Activated CD4-positive, CD25-positive, alpha-beta regulatory T cell treated with anti-CD3 and anti-CD28 coated beads, Interleukin-2, amount 50 U/mL, for 72 hours (primary cell): ENCODE measurements around the gene MICAL2.

Experiments
- DNase-seq: peaks from one replicate; pipeline ENCODE4 v3.0.0; 2021

Gene MICAL2

DNA sequence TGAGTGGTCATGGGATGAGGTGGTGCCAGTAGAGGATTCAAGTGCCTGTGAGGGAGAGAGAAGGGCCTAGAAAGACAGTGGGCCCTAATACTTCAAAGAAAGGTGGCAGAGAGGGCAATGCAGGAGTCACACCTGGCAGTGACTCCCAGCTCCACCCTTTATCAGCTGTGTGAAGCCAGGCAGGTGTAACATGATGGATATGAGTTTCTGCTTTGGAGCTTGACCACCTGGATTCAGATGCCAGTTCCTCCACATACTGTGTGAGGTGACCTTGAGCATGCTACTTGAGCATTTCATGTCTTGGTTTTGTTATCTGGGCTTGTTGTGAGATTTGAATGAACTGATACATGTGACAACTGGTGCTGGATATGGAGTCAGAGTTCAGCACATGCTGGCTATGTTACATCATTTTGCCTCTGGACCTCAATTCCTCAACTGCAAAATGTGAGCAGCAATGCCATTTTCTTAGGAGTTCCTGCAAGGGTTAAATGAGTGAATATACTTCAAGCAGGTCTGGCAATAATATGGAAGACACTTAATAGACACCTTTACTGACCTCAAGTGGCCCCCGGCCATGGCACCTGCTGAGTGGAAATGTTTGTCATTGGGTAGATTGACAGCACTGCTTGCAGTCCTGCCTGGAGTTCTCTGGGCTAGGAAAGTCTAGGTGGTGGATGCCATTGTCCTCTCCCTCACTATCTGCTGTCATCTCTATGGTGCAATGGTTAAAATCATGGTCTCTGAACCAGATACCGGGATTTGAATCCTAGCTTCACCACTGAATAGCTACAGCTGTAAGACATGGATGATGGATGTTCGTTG lies 83.3 kb downstream of the MICAL2 start:
- no peak for DNase-seq

DNA sequence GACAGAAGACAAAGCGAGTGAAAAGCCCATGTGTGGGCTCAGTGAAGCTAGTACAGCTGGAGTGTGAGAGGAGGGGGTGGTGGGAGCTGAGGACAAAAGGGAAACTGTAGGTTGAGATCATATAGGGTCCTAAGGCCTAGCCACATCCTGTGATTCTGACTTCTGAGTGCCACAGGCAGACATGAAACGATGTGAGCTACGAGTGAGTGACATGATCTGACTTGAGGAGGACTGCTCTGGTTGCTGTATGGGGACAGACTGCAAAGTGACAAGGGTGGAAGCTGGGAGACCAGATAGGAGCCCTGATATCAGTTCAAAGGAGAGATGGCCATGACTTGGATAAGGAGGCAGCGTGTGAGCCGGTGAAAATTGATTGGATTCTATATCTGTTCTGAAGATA lies 85.4 kb downstream of the MICAL2 start:
- DNase-seq = no peak

DNA sequence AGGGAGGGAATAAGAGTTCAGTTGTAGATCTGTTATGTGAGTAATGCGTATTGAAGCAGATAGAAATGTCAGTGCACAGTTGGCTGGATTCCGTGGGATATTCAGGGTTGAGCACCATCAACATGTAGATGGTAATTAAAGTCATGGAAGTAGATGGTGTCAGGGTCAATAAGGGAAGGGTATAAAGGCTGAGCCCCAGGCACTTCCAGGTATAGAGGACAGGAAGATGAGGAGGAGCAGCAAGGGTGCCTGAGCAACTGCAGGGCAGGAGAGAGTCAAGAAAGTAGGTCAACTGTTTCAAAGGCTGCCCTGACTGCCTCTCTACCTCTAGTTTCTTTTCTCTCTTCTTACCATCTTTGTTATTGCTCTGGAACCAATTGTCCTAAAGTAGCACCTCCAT lies 85.9 kb downstream of the MICAL2 start:
- no peak for DNase-seq

- no peak for DNase-seq
Observed at GRCh38 chr11:12196872-12197271, 86.5 kb downstream of the MICAL2 start.

DNA sequence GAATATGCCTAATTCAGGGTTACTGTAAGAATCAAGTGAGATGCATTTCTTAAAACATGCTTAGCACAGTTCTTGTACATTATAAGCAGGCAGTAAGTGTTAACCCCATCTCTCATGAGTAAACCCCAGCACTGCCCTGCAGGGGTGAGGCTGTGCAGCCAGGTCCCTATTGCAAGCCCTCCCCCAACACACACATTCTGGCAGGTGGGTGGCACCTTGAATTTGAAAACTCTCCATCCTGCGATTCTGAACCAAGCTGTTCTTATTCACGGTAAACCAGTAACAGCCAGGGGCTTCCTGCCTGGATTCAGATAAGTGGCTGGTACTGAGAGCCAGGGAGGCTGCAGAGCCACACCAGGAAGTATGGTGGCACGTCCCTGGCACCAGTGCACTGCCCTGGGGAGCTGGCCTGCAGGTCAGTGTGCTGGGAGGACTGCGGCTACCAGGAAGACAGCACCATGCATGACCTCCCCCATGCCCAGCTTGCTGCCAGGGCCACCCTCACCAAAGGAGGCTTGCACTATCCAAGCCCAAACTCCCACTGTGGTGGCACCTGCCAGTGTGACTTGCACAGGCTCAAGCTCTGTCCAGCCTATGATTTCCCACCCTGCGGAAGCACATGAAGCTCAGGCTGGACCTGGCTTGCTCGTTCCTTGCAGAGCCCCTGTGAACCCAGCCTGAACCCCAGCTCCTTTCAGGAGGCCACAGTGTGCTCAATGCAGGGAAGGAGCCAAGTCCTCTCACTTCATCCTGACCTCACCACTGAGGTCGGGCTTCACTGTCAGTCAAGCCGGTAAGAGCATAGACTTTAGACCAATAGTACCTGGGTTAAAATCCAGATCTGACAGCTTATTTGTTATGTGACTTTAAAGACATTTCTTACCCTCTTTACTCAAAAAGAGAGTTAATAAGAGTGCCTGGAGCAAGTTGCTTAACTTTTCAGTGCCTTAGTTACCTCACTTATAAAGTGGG lies 88.1 kb downstream of the MICAL2 start:
- no peak for DNase-seq

- DNase-seq = no peak
Observed at GRCh38 chr11:12199231-12199948, 89.0 kb downstream of the MICAL2 start.

GRCh38 chr11:12200279-12200990 lies 90.0 kb downstream of the MICAL2 start:
- DNase-seq = no peak

DNA sequence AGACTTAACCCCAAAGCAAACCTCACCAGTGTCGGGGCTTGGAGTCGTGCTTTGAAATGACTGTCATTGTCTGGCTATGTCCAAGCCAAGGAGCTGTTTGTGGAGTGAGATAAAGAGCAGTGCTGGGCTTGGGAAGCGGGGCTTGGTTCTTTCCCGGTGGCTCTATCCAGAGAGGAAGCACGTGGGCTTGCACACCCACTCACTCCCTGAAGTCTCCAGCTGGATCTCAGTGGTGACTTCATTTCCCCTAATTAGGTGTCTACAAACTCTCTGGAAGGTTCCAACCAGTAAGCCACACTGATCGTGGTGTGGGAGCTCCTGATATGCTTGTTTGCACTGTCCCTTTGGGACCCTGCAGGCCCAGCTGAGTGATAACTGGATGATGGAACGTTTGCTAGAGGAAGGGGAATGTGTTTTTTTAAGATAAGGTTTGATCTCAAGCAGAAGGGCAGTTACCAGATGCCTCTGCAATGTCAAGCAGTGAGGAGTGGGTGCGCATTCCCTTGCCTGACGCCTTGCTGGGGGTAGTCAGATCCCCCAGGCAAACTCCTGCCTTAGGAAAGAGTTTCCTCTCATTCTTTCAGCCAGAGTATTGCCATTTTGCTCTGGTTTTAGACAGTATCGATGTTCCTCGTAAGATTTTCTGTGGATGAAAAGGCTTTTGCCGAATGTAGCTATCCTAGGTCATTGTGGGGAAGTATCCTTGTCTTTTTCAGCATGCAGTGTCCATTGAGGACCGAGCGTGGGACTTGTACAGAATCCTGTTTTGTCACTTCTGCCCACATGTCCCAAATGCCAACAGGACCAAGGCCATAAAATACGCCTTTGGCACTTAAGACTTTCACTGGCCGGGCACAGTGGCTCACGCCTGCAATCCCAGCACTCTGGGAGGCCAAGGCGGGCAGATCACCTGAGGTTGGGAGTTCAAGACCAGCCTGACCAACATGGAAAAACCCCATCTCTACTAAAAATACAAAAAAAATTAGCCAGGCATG lies 90.9 kb downstream of the MICAL2 start:
- DNase-seq = no peak

DNA sequence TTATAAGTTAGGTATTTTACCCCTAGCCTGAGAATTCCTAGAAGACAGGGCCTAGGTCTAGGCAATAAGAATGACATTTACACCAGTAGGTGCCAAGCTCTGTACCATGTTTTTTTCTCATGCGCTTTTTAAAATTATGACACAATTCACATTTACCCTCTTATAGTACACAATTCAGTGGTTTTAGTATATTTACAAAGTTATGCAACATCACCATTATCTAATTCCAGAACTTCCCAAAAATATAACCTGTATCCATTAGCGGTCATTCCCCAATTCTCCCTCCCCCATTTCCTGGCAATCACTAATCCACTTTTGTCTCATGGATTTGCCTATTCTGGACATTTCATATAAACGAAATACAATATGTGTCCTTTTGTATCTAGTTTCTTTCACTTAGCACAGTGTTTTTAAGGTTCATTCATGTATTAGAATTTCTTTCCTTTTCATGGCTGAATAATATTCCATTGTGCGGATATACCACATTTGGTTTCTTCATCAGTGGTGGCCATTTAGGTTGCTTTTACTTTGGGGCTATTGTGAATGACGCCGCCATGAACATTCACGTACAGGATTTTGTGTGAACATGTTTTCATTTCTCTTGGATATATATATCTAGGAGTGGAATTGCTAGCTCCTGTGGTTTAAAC lies 92.4 kb downstream of the MICAL2 start:
- no peak for DNase-seq

GRCh38 chr11:12204506-12204905 lies 94.1 kb downstream of the MICAL2 start:
- no peak for DNase-seq

DNA sequence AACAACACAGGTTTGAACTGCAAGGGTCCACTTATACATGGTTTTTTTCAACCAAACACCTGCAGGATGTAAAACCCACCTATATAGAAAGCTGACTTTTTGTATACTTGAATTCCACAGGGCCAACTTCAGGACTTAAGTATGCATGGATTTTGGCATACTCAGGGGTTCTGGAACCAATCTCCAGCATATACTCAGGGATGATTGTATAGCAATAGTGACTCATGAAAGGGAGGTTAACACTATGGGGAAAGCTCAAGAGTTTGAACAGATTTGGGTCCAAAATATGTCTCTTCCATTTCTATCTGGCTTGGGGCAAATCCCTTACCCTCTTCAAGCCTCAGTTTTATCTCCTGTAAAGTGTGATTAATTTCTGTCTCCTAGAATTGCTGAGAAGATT lies 94.9 kb downstream of the MICAL2 start:
- no peak for DNase-seq

DNA sequence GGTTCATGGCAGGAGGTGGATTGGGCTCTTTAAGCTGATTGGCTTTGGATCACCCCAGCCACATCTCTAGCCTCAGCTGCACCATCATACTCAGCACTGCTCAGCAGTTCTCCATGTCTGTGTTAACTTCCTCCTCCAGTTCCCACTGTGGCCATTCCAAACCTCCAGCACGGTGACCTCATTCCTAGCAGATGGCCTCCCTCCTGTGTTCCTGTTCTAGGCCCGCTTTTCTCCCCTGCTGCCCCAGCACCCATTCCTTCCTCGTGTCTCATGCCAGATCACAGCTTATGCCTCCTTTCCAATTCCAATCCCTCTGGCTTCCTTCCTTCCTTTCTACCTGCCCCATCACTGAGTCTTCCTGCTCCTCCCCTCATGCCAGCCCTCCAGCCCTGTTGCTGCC lies 96.1 kb downstream of the MICAL2 start:
- no peak for DNase-seq

DNA sequence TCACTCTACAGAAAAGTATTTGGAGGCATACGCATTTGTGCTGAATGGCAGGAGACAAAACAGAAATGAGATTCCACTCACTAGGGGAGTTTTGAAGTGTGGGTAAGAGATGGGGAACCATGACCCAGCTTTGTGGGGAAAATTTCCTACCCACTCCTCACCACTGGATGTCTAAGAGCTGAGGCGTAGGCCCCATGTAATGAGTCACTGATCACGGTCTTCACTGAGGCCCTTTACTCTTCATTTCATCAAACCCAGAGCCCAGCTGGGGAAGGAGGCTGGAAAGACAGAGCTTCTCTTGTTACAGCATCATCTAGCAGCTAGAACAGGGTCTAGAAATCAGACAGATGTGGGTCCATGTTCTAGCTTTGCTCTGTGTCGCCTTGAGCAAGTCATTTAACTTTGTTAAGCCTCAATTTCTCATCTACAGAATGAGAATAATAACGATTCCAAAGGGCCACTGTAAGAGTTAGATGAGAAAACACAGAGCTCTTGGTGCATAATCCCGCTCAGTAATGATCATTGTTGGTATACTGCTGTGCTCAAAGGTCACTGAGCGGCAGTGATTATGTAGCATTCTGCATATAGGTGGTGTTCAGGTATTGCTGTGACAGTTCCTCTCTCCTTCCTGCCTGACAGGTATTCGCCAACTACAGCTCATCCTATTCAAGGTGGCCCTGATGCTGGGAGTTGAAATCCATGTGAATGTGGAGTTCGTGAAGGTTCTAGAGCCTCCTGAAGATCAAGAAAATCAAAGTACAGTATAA lies 97.2 kb downstream of the MICAL2 start:
- DNase-seq = no peak

GRCh38 chr11:12209096-12209495 lies 98.7 kb downstream of the MICAL2 start:
- no peak for DNase-seq

- no peak for DNase-seq
Observed at GRCh38 chr11:12210200-12210599, 99.8 kb downstream of the MICAL2 start.

GRCh38 chr11:12211331-12212065 lies 101.1 kb downstream of the MICAL2 start:
- DNase-seq = no peak

DNA sequence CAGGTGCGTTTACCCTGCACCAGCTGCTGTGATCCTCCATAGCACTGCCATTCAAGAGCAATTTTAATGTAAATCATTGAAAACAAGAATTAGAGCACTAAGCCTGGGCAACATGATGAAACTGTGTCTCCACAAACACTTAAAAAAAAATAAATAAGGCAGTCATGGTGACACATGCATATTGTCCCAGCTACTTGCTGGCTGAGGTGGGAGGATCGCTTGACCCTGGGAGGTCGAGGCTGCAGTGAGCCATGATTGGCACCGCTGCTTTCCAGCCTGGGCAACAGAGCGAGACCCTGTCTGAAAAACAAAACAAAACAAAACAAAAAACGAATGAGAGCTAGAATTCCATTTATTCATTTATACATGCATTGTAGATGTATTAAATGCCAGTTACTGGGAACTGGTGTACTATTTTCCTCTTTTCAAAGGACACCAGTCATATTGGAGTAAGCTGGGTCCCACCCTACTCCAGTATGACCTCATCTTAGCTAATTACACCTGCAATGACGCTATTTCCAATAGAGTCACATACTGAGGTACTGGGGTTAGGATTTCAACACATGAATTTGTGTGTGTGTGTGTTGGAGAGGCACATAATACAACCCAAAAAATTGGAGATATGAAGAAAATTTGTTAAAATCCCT lies 101.9 kb downstream of the MICAL2 start:
- DNase-seq = no peak

DNA sequence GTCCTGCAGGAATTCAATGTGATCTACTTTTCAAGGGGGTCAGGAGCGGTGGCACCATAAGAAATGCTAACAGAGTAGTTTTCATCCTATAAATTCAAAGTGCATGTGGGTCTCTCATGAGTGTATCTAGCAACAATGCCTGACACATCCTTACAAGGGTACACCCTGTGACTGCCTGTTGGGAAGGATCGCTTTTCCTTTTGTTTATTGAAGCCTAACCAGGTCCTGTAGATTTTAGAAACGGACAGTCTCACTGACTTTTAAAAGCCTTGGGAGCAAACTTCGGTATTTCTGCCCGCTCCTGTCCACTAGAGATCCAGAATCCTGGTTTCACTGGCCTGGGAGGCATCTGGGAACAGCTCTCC lies 102.4 kb downstream of the MICAL2 start:
- no peak for DNase-seq

- no peak for DNase-seq
Observed at GRCh38 chr11:12213883-12214282, 103.5 kb downstream of the MICAL2 start.
